DMS153 (cell line): ENCODE measurements around the gene TLCD3B.
"Not testable (repeated sequence)": the region's sequence is repeated elsewhere in the genome, so short reads cannot be mapped to it uniquely, and the experiment has no call there.

Experiments
- DNase-seq: peaks from one replicate; lab custom pipeline; 2025; lab: John Stamatoyannopoulos, UW

TLCD3B gene

DNA sequence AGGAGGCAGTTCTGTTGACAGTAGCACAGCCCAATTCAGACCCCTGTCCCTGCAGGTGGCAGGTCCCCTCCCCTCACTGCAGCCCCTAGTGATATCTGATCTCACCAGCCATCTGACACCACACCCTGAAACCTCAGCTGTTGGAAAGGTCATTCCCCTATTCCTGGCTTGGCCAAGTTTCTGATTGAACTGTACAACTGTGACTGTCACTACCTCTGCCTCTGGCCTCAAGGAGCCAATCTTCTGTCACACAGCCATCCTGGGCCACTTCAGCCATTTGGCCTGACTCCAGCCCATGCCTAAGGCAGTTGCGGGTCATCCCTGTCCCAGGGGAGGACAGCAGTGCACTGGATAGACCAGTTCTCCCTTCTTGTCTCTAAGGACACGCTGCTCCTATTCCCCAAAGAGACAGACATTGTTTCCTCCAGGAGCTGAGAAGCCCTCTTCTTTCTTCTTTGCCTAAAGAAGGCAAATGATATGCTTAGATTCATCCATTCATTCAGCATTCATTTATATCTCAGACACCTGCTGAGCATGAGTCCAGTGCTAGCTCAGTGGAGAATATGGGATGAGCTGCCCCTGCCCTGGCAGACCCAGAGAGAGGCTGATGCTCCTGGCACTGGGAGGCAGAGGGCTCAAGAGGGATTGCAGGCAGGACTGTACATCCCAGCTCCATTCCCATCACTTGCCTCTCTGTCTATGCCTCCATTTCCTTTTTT lies 29.9 kb upstream of the TLCD3B start:
- no peak for DNase-seq

DNA sequence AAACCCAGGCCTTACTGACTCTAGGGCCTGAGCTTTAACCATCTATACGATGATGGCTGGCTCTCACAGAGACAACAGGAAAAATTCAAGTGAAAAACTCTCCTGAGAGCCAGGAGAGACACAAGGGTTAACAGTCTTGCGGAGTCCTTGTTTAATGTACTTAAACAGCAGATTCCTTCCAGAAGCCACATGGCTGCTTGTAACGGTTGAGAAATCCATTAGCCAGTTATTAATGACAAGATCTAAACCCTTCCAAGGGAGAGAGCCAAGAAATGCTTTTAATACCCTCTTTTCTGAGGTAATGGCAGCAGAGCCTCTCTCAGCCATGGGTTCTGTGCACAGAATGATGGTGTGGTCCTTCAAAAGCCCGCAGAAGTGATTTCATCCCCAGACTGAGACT lies 29.3 kb upstream of the TLCD3B start:
- no peak for DNase-seq

DNA sequence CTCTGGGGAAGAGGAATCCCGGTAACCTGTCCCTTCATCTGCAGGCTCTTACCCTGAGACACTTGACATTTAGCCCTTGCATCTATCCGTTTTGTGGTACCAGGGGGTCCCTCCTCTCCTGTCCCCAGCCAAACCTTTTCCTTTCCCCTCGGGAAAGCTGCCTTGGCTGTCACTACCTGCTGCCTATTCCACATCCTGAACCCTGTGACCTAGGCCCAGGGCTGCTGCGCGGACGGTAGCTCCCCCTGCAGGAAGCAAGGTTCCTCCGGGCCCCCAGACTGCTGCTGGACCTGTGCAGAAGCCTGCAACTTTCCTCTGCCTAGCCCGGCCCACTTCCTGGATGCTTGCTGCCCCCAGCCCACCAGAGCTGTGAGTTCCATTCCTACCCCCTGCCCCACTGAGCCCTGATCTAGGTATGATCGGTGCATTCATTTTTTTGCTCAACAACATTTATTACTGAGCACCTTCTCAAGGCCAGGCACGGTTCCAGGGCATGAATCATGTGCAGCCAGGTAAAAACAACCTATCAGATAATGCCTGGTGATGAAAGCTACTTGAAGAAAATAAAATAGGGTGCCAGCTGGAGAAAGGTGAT lies 24.0 kb upstream of the TLCD3B start:
- no peak for DNase-seq

DNA sequence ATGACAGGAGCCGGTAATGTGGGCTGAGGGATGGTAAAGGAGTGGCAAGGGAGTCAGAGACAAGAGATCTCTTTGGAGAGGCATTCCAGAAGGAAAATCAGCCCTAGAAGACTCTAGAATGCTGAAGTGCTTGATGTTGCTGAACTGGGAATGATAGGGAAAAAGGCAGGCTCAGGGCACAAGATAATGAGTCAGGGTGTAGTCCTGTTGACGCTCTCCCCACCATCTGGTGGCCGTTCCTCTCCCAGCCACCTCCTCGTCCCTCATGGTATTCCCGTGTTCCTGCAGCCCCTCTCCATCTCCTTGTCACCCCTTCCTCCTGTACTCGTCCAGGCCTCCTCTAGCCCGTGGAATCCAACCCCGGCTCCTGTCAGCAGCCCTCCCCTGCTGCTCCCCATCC lies 23.4 kb upstream of the TLCD3B start:
- no peak for DNase-seq

DNA sequence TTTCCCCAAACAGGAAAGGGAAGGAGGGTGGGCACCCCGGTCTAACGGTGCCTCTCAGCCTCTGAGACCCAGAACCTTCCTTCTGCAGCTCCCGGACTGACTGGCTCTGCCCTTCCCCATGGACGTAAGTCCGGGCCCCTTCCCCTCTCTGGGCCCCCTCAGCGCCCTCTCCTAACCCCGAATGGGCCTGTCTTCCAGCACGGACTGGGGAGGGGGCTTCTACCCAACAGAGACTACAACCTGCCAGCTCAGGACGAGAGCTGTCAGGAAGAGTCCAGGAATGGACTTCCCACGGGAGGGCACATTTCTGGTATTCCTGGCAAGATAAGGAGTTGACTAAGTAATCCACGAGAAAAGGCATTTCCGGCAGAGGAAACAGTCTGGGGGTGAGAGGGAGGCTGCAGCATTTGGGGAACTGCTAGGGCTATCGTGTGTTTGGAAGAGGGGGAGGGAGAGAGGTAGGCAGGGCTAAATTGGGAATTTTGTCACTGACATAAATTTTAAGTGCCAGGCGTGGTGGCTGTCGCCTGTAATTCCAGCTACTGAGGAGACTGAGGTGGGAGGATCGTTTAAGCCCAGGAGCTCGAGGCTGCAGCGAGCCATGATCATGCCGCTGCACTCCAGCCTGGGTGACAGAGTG lies 22.4 kb upstream of the TLCD3B start:
- DNase-seq: no peak

DNA sequence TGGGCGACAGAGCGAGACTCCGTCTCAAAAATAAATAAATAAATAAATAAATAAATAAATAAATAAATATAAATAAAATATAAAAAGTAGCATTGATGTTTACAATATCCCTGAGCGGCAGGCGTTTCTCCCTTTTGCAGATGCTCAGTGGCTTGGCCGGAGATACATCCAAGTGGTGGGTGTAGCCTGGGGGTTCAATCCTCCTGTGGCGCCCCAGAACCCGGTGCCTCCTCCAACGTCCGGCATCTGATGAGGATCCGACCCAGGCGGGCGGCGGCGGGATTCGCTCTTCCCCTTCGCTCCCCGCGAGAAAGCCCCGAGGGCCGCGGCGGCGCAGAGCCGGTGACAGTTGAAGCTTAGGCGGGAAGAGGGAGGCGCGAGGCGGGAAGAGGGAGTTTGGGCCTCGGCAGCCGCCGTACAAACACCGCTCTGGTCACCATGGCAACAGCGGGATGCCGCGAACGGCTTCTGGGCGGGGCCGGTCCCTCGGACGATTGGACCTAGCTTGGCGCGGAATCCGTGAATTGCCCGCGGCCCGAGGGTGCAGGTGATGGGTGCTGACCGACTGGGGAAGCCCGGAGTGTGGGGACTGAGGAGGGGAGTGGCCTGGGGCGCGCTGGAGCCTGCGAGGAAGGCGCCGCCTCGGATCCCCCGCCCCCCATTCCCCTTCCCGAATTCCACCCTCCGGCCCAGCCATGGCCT lies 21.8 kb upstream of the TLCD3B start:
- DNase-seq: peak; percentile 81

DNA sequence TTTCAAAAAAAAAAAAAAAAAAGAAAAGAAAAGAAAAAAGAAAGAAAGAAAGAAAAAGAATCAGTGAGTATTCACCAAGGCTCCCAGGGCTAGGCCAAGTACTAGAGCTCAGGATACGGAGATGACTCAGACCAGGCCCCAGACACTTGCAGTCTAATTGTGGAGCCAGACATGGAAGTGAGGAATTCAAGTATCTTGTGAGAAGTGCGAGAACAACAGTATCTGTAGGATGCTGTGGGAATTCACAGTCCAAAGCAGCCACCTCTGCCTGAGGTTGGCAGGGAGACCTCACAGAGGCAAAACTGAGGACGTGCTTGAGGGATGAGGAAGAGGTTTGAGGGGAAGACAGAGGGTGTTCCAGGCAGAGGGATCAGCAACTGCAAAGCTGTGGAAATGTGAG lies 20.4 kb upstream of the TLCD3B start:
- DNase-seq: no peak

DNA sequence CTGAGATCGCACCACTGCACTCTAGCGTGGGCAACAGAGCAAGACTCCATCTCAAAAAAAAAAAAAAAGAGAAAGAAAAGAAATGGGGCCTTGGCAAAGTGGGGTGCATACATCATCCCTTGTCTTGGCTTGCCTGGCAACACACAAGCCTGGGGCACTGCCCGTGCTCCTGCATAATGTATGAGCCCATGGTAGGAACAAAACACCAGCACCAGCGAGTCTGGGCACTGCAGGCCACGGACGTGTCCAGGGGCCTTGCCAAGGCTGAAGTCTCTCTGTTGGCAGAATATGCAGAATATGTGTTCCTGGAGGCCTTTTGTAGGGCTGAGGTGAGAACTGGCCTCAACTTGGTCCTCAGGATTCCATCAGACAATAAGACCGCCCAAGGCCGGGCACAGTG lies 18.8 kb upstream of the TLCD3B start:
- DNase-seq: no peak

DNA sequence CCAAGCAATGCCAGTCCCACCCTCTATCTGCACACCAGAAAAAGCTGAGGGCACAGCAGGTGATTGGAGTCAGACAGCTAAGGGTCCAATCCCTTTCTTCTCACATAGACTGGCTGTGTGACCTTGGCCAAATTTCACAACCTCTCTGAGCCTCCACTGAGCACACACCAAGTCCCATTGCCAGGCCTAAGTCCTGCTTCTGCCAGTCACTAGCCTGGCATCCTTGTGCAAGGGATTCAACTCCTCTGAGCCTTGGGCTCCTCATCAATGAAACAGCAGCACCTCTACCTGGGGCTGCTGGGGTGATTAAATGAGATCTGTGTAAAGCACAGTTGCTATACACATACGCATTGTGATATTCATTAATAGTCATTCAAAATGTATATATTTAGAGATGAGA lies 15.5 kb upstream of the TLCD3B start:
- no peak for DNase-seq

DNA sequence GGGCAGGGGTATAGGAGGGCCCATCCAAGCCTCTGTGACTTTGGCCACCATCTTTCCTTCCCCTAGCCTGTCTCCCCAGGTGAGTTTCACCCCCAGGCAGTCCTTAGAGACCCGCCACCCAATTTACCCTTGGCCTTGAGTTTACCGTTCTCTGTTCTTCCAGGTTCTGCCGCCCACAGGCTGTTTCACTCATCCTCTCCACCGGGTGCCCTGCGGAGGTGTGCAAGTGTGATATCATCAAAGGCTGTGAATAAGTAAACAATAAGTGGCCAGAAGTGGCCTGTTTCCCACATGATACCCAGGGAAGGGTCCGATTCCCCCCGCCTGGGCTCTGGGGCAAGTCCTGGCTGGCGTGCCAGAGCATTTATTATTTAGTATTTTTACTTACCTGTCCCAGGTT lies 15.1 kb upstream of the TLCD3B start:
- DNase-seq: no peak

DNA sequence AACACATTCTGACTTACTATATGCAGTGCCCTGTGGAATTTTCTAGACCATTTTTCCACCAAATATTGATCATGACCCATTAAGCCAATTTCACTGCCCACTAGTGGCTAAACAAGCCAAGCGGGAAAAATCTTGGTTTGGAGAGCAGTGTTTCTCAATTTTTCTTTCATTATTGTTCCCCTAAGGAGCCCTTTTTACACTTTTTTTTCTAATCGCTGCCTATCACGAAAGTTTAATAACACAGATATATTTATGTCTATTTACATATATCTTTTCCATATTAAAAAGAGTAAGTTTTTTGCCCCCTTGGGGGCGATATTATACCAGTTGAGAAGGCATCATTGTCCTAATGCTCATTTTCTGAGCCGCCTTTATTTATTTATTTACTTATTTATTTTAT lies 10.8 kb upstream of the TLCD3B start:
- DNase-seq: no peak

DNA sequence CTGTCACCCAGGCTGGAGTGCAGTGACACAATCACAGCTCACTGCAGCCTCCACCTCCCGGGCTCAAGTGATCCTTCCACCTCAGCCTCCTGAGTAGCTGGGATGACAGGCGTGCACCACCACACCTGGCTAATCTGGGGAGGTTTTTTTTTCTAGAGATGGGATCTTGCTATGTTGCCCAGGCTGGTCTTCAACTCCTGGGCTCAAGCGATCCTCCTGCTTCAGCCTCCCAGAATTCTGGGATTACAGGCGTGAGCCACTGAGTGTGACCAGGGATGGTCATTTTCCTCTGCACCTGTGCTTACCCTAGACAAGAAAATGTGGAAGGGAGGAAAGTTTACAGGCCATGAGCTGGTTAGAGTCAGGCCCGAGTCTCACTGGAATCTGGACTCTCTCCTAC lies 9.6 kb upstream of the TLCD3B start:
- DNase-seq: not testable (repeated sequence)

DNA sequence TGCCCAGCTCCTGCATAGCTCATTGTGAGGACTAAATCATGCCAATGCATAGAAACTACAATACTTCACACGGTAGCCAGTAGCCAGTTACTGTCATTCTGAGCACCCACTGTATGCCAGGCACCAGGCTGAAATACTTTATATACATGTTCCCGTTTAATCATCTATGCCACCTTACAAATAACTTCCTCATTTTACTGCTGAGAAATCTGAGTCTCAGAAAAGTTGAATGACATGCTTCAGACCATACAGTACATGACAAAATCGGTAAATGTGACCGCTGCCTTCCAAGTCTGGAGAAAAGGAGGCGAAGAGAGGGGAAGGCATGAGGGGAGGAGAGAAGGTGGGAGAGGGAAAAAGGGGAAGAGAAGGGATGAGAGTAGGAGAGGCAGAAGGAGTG lies 9.2 kb upstream of the TLCD3B start:
- DNase-seq: no peak

DNA sequence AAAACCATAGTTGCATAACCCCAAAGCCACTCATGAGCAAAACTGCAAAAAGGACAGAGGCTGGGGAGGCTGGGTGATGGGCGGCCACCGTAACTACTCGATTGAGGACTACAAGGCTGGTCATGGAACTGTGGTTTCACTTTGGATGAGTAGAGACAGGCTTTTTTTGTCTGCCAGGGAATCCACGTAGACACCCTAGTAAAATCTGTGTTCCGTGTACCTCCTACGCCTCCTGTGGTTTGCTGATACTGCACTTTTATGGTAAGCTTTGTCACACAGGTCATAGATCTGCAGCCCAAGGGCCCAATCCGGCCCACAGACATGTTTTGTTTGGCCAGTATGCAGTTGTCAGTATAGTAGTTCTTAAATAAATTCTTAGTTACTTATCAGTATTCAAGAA lies 2.2 kb upstream of the TLCD3B start:
- no peak for DNase-seq

DNA sequence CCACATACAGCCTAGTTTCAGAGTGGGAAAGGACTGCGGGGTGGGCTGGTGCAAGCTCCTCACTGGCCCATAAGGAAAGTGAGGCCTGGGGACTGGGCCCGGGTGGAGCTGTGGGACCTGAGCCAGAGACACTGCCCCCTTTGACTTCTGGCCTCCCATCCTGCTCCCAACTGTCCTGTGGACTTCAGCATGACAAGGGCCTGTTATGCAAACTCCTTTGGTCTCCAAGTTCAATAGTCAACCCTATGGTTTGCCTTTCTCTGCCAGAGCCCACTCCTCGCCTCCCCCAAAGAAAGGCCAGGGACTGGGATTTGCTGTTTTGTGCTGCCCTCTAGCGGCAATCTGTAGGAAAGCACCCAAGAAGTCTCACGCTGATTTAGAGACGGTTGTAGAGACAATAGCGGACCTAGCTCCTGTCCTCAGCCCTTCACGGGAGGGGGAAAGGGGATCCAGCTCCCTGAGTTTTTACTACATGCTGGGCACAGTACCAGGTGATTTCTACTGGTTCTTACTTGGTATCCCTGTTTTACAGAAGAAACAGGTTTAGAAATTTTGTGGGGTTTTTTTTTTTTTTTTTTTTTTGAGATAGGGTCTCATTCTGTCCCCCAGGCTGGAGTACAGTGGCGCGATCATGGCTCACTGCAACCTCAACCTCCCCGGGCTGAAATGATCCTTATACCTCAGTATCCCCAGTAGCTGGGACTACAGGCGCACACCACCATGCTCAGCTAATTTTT lies 1.2 kb upstream of the TLCD3B start:
- DNase-seq: peak; percentile 59

DNA sequence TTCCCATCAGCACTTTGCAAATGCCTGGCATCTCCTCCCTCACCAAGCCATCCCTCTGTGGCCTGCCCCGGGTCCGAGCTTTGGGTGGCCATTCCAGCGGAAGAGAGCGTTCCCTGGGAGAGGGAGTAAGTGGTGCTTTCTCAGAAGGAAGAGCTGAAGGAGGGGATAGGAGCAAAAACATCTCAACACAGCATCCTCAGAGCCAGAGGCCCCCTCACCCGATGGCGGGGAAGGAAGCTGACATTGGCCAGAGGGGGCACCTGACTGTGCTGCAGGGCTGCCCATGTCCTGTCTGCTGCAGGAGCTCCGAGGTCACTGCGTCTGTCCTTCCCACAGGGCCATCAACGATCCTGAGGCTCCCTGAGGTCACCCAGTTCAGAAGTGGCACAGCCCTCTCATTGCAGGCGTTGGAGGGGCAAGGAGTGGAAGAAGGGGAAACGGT lies 427 bp upstream of the TLCD3B start:
- no peak for DNase-seq

DNA sequence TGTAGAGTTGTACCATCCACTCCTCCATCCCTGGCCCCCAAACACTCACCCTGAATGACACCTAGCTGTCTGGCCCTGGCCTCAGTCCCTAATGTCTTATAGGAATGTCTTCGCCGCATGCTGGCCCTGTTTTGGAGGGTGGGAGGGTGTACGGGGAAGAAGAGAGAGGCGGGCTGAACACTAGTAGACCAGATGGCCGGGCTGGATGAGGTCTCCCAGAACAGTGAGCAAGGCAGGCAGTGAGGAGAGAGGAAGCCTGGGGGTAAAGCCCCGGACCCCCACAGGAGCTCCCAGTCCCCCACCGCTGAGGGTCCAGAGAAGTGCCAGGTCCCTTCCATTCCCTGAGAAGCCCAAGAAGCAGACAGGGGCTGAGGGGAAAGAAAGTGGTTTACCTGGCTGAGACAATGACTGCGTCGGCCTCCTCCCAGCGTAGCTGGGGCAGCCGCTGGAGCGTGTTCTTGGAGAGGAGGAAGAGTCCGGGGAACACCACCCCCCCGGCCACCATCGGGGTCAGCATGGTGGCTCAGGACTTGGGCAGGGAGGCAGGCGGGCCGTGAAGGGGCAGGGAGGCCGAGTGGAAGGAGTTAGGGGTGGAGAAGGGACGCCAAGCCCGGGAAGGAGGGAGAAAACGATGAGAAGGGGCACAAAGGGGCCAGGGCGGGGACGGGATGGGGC lies 923 bp downstream of the TLCD3B start:
- no peak for DNase-seq

DNA sequence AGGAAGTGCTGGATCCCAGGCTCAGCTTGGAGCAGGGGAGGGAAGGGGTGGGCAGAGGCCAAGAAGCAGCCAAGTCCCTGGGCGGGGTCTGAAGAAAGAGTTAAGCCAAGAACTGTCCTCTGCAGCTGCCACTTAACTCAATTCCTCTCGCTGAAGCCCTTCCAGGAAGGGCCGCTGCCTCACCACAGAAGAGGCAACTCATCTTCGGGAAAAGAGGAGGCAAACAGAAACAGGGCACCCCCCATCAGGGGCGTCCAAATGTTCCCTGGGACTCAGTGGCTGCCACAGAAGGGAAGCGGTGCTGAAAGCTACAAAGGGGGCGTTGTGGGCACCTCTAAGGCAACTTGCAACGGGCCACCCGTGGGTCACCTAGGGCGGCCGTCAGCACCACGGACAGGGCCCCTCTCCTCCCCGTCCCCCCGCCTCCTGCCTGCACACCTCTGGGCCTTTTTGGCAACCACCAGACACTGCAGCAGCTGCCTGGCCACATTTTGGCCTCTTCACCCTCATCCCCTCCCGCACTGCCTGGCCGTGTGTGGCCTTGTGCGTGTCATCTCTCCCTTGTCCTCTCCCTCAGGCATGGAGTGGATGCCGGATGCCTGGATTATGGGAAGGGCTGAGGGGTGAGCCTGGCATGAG lies 2.5 kb downstream of the TLCD3B start:
- no peak for DNase-seq

DNA sequence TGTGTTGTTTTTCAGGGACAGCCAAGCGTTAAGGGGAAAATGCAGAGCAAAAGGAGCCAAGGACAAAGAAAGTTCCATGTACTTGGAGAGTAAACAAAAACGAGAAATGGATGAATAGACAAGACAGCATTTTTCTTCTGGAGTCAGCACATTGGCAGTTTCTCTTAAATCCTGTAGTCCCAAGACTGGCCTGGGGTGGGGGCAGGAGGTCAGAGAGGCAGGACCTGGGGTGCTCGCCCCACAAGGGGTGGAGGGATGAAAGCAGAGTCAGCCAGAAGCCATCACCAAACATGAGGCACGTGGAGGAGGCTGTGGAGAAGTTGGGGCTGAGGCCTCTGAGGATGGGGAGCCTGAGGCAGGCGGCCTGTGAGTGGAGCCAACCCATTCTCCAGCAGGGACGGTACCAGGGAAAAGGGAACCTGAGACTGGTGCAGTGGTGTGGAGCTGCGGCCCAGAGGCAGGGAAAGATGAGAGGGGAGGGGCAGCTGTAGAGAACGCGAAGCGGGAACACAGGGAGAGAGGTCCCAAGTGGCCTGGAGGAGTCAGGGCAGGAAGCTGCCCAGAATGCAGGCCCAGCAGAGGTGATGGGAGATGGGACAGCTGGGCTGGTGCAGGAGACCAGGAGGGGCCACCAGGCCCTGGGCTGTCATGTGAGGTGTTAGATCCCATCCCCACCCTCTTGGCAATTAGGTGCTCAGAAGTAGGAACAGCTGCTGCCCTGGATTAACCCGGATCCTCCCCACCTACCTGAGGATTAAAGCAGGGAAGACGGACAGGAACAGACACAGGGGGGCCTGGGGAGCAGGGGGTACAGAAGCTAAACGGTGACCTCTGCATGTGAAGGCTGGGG lies 3.3 kb downstream of the TLCD3B start:
- no peak for DNase-seq

DNA sequence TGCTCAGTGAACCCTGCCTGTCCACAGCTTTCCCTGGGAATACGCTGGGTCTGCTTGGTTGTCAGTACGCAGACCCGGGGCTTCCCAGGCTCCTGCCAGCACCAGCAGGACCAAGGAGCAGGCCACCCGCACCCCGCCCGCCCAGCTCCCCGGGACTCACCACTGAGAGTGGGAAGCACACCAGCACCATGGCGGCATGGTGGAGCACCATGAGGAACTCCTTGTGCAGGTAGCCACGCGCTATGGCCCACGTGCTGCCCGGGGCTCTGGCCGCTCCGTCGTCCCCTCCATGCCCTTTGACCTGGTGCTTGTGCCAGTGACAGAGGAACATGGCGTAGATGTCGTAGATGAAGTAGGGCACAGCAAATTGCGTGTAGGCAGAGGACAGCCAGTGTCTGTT lies 4.6 kb downstream of the TLCD3B start:
- DNase-seq: no peak
